Smooth muscle cell (in vitro differentiated cells): Measurements from ENCODE around the gene MSI2. TPM values are rescaled to one million over a fixed set of nuclear protein-coding genes. Genes with fewer than 3 reads are reported as not detected.

Experiments used
- DNase-seq: peaks from one replicate; lab custom pipeline; 2025; ENCODE audit not compliant: unreplicated experiment; lab: John Stamatoyannopoulos, UW
- H2AFZ ChIP-seq: fragments of 200-600 bp; sonication (generic); 2 replicates; pipeline ENCODE4 v1.6.0; 2016; ENCODE audit warnings: antibody characterized with exemption, low read depth, mild to moderate bottlenecking
- H3F3A ChIP-seq: fragments of 200-600 bp; sonication (generic); 2 replicates; pipeline ENCODE4 v1.6.0; 2017; ENCODE audit warnings: antibody characterized with exemption, low read depth
- H3K27ac ChIP-seq: fragments of 200-600 bp; sonication (generic); 2 replicates; pipeline ENCODE4 v1.5.1; 2016; ENCODE audit warnings: low read depth, mild to moderate bottlenecking
- H3K27me3 ChIP-seq: fragments of 200-600 bp; sonication (generic); 2 replicates; pipeline ENCODE4 v1.6.1; 2016; ENCODE audit warnings: low read depth, mild to moderate bottlenecking
- H3K36me3 ChIP-seq: fragments of 200-600 bp; sonication (generic); 2 replicates; pipeline ENCODE4 v1.5.1; 2016; ENCODE audit warnings: low read depth
- H3K4me1 ChIP-seq: fragments of 200-600 bp; sonication (generic); 2 replicates; pipeline ENCODE4 v1.5.1; 2016; ENCODE audit warnings: low read depth
- H3K4me2 ChIP-seq: fragments of 200-600 bp; sonication (generic); 2 replicates; pipeline ENCODE4 v1.6.0; 2016; ENCODE audit warnings: mild to moderate bottlenecking
- H3K4me3 ChIP-seq: fragments of 200-600 bp; sonication (generic); 2 replicates; pipeline ENCODE4 v1.5.1; 2016; ENCODE audit warnings: mild to moderate bottlenecking
- H3K79me2 ChIP-seq: fragments of 200-600 bp; sonication (generic); 2 replicates; pipeline ENCODE4 v1.6.0; 2016; ENCODE audit warnings: low read depth, mild to moderate bottlenecking
- H3K9ac ChIP-seq: fragments of 200-600 bp; sonication (generic); 2 replicates; pipeline ENCODE4 v1.6.0; 2016; ENCODE audit warnings: low read depth
- H3K9me3 ChIP-seq: fragments of 200-600 bp; sonication (generic); replicated peaks from 2 replicates; pipeline ENCODE4 v1.5.1; 2016; ENCODE audit warnings: low read depth
- H4K20me1 ChIP-seq: fragments of 200-600 bp; sonication (generic); 2 replicates; pipeline ENCODE4 v1.6.0; 2016; ENCODE audit warnings: low read depth
- WGBS: methylation state at CpG from one replicate; pipeline ENCODE4 v1.1.7; 2016; ENCODE audit warnings: low lambda C conversion rate; 5-methylcytosine and 5-hydroxymethylcytosine counted together
- polyA plus RNA-seq: library from polyadenylated mRNA; unstranded; fragments of >200 nt; fragmentation: Nextera tagmentation; extraction: Ambion mirVana; gene quantifications from 2 replicates; pipeline ENCODE4 v1.2.1, GENCODE V29; 2016
- total RNA-seq: library from RNA; depleted of rRNA; stranded (reverse); fragments of >200 nt; gene quantifications from 2 replicates; pipeline ENCODE4 v1.2.3, GENCODE V29; 2014
- TF ChIP-seq, protein P1 (sequence below): fragments of 200-600 bp; sonication (generic); IDR thresholded peaks from 2 replicates; pipeline ENCODE4 v1.5.1; 2017; ENCODE audit warnings: borderline replicate concordance, mild to moderate bottlenecking, antibody characterized with exemption; ENCODE audit not compliant: insufficient read depth, poor library complexity, severe bottlenecking

MSI2 gene
- total and polyA plus RNA-seq, 2 experiments from 2014 or later: 5.7 to 36.5 TPM

DNA sequence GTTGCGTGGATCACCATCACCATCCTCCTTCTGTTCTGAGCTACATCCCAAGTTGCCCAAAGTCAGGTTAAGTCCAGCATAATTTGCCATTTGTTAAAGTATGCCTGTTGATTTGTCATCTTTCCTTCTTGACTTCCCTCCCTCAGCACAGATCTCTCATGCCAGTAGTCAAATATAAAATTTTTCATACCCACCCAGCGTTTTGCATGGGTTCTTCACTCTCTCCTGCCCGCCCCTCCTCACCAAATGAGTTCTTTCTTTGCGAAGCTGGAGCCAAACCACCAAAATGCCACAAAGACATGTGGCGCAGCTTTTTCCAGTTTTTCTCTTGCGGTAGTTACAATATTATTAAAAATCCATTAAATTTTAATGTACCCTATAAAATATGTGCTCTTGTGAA lies 167.2 kb downstream of the MSI2 start:
- DNase-seq: no peak
- 95% methylated on average over 6 of the region's 6 CpGs for WGBS
- H3K9me3 ChIP-seq: no peaks in the 10 kb centered on the region
- no peak overlapping the region for H3K9ac ChIP-seq
- H4K20me1 ChIP-seq: peaks cover 5% of the 10 kb centered on the region
- H2AFZ ChIP-seq: no peak overlapping the region
- no peaks in the 10 kb centered on the region for H3K27me3 ChIP-seq
- H3K79me2 ChIP-seq: peaks cover 24% of the 10 kb centered on the region
- TF ChIP-seq, protein P1, sequence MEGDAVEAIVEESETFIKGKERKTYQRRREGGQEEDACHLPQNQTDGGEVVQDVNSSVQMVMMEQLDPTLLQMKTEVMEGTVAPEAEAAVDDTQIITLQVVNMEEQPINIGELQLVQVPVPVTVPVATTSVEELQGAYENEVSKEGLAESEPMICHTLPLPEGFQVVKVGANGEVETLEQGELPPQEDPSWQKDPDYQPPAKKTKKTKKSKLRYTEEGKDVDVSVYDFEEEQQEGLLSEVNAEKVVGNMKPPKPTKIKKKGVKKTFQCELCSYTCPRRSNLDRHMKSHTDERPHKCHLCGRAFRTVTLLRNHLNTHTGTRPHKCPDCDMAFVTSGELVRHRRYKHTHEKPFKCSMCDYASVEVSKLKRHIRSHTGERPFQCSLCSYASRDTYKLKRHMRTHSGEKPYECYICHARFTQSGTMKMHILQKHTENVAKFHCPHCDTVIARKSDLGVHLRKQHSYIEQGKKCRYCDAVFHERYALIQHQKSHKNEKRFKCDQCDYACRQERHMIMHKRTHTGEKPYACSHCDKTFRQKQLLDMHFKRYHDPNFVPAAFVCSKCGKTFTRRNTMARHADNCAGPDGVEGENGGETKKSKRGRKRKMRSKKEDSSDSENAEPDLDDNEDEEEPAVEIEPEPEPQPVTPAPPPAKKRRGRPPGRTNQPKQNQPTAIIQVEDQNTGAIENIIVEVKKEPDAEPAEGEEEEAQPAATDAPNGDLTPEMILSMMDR: no peak
- H3K4me3 ChIP-seq: no peak overlapping the region
- H3K36me3 ChIP-seq: no peaks in the 10 kb centered on the region
- peaks cover 22% of the 10 kb centered on the region for H3K4me1 ChIP-seq
- no peak overlapping the region for H3K27ac ChIP-seq
- peaks cover 7% of the 10 kb centered on the region for H3F3A ChIP-seq
- no peak overlapping the region for H3K4me2 ChIP-seq

DNA sequence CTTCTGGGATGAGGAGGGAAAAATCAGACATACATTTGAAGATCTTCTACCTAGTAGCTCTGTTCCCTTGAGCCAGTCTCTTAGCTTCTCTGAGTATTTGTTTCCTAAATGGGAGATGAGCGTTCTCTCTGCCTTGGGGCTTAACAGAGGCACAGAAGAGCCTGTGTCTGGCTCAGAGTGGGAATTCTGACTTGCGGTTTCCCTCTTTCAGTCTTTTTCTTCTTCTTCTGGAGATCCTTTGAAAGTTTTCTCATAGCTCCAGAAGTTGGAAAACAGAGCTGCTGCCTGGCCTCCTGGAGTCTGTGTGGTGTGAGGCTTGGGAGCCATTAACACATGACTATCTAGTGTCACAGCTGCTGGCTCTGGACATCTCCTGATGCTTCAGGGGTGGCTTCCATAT lies 167.9 kb downstream of the MSI2 start:
- Histone ChIP-seq H2AFZ (no peak overlapping the region), H3K36me3 (no peaks in the 10 kb centered on the region), H3K27me3 (no peaks in the 10 kb centered on the region), H3K27ac (peak overlapping the region; percentile 42), H3K4me2 (peak overlapping the region; percentile 50), H3K9ac (no peak overlapping the region), H4K20me1 (peaks cover 5% of the 10 kb centered on the region), H3K4me3 (no peak overlapping the region), H3K79me2 (peaks cover 24% of the 10 kb centered on the region), H3K4me1 (peaks cover 22% of the 10 kb centered on the region), H3F3A (peaks cover 7% of the 10 kb centered on the region), H3K9me3 (no peaks in the 10 kb centered on the region)
- 93% methylated on average over 2 of the region's 2 CpGs for WGBS
- no peak for DNase-seq
- TF ChIP-seq, protein P1: no peak

DNA sequence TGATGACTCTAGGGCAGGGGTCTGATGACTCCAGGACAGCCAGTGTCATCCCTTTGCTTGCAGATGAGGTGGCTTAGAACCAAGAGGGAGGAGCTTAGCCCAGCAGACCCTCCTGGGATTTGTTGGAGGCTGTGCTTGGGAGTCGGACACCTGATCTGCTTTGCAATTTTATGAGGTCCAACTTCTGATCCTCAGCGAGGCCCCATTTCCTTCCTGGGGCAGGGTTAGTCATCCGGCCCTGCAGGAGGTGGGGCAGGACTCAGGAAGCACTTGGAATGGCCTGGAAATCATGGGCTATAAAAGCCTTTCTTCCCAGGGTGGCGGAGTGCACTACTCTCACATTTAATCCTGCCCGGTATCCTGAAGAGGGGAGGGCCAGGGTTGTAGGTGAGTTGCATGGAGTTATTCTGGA lies 168.5 kb downstream of the MSI2 start:
- TF ChIP-seq, protein P1: no peak
- Histone ChIP-seq H3K4me3 (no peak overlapping the region), H2AFZ (no peak overlapping the region), H3K4me1 (peaks cover 22% of the 10 kb centered on the region), H3K4me2 (peak overlapping the region; percentile 50), H3K36me3 (no peaks in the 10 kb centered on the region), H3K27me3 (no peaks in the 10 kb centered on the region), H3K79me2 (peaks cover 24% of the 10 kb centered on the region), H3F3A (peaks cover 7% of the 10 kb centered on the region), H4K20me1 (peaks cover 2% of the 10 kb centered on the region), H3K9ac (no peak overlapping the region), H3K9me3 (no peaks in the 10 kb centered on the region), H3K27ac (peak overlapping the region; percentile 42)
- 24% methylated on average over 5 of the region's 5 CpGs for WGBS
- no peak for DNase-seq

DNA sequence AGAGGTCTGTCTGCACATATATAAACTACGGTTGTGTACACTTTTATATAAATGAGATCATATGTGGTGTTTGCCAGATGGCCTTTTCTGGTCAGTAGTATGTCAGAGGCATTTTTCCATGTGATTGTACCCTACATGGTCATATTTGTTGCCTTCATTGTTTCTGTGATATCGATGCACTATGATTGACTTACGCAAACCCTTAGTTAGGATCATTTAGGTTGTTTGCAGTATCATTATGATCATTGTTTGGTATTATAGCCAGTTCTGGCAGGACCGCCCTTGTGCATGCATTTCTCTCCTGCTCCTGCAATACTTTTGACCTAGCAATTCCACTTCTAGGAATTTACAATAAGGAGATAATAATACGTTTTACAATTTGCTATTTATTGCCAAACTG lies 169.1 kb downstream of the MSI2 start:
- no peak overlapping the region for H3K4me3 ChIP-seq
- peak overlapping the region; percentile 50 for H3K4me2 ChIP-seq
- no peaks in the 10 kb centered on the region for H4K20me1 ChIP-seq
- DNase-seq: no peak
- H2AFZ ChIP-seq: no peak overlapping the region
- no peaks in the 10 kb centered on the region for H3K36me3 ChIP-seq
- peaks cover 22% of the 10 kb centered on the region for H3K4me1 ChIP-seq
- H3F3A ChIP-seq: peaks cover 7% of the 10 kb centered on the region
- no peak overlapping the region for H3K9ac ChIP-seq
- TF ChIP-seq, protein P1: no peak
- 67% methylated on average over 5 of the region's 5 CpGs for WGBS
- H3K79me2 ChIP-seq: peaks cover 24% of the 10 kb centered on the region
- peak overlapping the region; percentile 42 for H3K27ac ChIP-seq
- H3K9me3 ChIP-seq: no peaks in the 10 kb centered on the region
- no peaks in the 10 kb centered on the region for H3K27me3 ChIP-seq
